ENCODE results near the gene ING2.

DNA sequence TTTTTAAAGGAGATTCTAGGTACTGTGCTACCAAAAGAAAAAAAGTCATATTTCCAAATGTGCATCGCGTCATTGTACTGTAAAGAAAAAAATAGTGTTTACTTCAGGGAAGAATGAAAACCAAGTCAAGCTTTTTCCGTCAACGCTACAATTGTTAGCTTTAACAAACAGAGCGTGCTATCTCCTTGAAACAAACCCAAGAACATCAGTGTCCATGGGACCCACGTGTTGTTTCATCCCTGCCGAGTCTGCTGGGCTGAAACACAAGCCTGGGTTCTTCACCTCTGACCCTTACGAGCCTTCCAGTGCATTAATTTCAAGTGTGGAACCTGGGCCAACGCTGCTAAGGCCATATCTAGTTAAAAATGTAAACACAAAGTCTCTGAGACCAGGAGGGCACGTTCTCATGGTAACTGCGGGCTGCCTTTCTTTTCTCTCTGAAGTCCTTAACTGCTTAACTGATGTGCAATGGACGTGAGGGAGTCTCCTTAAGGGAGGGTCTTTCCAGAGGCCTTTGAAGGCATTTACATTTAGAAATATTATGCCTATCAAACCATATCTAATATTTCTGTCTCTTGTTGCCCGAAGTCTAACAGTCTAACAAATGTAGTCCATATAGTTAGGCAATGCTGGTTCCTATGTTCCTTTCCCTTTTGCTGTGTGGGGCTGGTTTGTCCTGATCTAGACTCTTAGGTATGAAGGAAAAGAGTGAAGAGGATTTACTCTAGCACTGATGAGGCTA lies 36.3 kb downstream of the ING2 start:
- no peak for TF ChIP-seq POLR2A (IDR thresholded peaks at IDR 0.05)
- TF ChIP-seq, protein P1, sequence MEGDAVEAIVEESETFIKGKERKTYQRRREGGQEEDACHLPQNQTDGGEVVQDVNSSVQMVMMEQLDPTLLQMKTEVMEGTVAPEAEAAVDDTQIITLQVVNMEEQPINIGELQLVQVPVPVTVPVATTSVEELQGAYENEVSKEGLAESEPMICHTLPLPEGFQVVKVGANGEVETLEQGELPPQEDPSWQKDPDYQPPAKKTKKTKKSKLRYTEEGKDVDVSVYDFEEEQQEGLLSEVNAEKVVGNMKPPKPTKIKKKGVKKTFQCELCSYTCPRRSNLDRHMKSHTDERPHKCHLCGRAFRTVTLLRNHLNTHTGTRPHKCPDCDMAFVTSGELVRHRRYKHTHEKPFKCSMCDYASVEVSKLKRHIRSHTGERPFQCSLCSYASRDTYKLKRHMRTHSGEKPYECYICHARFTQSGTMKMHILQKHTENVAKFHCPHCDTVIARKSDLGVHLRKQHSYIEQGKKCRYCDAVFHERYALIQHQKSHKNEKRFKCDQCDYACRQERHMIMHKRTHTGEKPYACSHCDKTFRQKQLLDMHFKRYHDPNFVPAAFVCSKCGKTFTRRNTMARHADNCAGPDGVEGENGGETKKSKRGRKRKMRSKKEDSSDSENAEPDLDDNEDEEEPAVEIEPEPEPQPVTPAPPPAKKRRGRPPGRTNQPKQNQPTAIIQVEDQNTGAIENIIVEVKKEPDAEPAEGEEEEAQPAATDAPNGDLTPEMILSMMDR (IDR thresholded peaks at IDR 0.05), result no peak
